DOHH2 (cell line): ENCODE data around the gene SNIP1.

Source experiments
- EZH2phosphoT487 ChIP-seq: fragments of 200-600 bp; sonication (generic); IDR thresholded peaks from 2 replicates; pipeline ENCODE4 v1.6.1; 2017; ENCODE audit warnings: borderline replicate concordance, mild to moderate bottlenecking, antibody characterized with exemption, low read length, moderate library complexity, mixed read lengths
- TF ChIP-seq, protein P1 (sequence below): fragments of 200-600 bp; sonication (generic); IDR thresholded peaks from one replicate; pipeline ENCODE4 v1.5.1; 2014; ENCODE audit warnings: antibody characterized with exemption, mild to moderate bottlenecking, low read depth, low read length; ENCODE audit not compliant: poor library complexity, severe bottlenecking

DNA sequence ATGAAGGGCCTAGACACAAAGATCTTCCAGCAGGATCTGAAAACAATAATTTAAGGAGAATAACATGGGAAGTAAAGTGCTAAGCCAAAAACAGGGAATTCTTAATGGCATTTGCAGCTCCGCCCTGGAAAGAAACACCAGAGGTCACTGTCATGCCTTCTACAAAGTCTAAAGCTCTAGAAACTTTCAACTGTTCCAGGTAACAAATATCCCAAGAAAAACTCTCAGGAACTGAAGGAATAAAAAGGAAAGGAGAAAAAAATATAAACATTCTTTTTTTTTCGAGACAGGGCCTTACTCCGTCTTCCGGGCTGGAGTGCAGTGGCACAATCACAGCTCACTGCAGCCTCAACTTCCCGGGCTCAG, 66.5 kb downstream of the SNIP1 start:
- TF ChIP-seq, protein P1, sequence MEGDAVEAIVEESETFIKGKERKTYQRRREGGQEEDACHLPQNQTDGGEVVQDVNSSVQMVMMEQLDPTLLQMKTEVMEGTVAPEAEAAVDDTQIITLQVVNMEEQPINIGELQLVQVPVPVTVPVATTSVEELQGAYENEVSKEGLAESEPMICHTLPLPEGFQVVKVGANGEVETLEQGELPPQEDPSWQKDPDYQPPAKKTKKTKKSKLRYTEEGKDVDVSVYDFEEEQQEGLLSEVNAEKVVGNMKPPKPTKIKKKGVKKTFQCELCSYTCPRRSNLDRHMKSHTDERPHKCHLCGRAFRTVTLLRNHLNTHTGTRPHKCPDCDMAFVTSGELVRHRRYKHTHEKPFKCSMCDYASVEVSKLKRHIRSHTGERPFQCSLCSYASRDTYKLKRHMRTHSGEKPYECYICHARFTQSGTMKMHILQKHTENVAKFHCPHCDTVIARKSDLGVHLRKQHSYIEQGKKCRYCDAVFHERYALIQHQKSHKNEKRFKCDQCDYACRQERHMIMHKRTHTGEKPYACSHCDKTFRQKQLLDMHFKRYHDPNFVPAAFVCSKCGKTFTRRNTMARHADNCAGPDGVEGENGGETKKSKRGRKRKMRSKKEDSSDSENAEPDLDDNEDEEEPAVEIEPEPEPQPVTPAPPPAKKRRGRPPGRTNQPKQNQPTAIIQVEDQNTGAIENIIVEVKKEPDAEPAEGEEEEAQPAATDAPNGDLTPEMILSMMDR, result peak; percentile 4
- no peak for TF ChIP-seq EZH2phosphoT487
